Measurements from ENCODE around the gene RPUSD3.

DNA sequence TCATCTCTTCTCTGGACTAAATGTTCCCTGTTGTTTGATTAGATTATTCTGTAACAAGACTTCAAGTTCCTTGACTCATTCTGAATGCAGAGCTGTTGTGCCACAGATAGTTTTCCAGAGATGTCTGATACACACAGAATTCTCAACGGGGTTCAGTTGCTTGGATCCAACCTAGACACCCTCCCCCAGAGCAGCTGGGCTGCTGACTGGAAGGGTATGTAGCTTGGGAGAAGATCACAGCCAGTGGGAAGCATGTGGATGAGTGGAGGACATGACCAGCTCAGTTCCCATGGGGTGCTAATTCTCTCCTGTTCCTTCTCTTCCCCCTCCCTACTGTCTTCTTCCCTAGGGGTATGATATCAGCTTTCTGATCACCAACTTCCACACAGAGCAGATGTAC lies 40.3 kb downstream of the RPUSD3 start:
- TF ChIP-seq POLR2A (IDR thresholded peaks at IDR 0.05; ENCODE audit: low read depth), result no peak
- TF ChIP-seq CTCF (IDR thresholded peaks at IDR 0.05), result no peak
